ENCODE measurements around the gene CCND3. TPM values are rescaled to one million over a fixed set of nuclear protein-coding genes. Genes with fewer than 3 reads are reported as not detected.

The CCND3 gene
- total RNA-seq, 1 donor from 2014 or later = 12.6 TPM

GRCh38 chr6:41927253-41927652 lies 14.4 kb downstream of the CCND3 start:
- DNase-seq (ENCODE audit: low spot score in 2 of 2) (no peak), FAIRE-seq (no peak)

GRCh38 chr6:41922154-41922553 lies 19.5 kb downstream of the CCND3 start:
- FAIRE-seq (no peak), DNase-seq (ENCODE audit: low spot score in 2 of 2) (no peak)

- DNase-seq (ENCODE audit: low spot score in 2 of 2) (no peak), FAIRE-seq (no peak)
Measured at GRCh38 chr6:41921712-41921998, 20.0 kb downstream of the CCND3 start.

GRCh38 chr6:41920921-41921711 lies 20.5 kb downstream of the CCND3 start, which contains the start of the genes BYSL and MED20:
Gene BYSL, plus strand, starts transcription at chr6:41921499. Its CDS starts 64 bp downstream, at chr6:41921563.
Gene MED20, minus strand, starts transcription at chr6:41921139. Its CDS starts 121 bp downstream, at chr6:41921018.
- FAIRE-seq = no peak
- peak; percentile 90 to 98 for DNase-seq (ENCODE audit: low spot score in 2 of 2)

GRCh38 chr6:41917528-41917927 lies 24.1 kb downstream of the CCND3 start:
- no peak for DNase-seq (ENCODE audit: low spot score in 2 of 2)
- FAIRE-seq = no peak

GRCh38 chr6:41914869-41915530 lies 26.6 kb downstream of the CCND3 start:
- no peak for FAIRE-seq
- DNase-seq (ENCODE audit: low spot score in 2 of 2) = no peak

GRCh38 chr6:41914343-41914742 lies 27.3 kb downstream of the CCND3 start:
- FAIRE-seq = no peak

GRCh38 chr6:41909727-41910126 lies 31.9 kb downstream of the CCND3 start:
- DNase-seq (ENCODE audit: low spot score in 2 of 2) (no peak), FAIRE-seq (no peak)

More at GRCh38 chr6:41914343-41914742, 27.3 kb downstream of the CCND3 start:
- DNase-seq (ENCODE audit: low spot score in 2 of 2) = no peak

- FAIRE-seq (no peak), DNase-seq (ENCODE audit: low spot score in 2 of 2) (no peak)
Measured at GRCh38 chr6:41901882-41902519, 39.6 kb downstream of the CCND3 start.

GRCh38 chr6:41900861-41901260 lies 40.7 kb downstream of the CCND3 start:
- FAIRE-seq = no peak

GRCh38 chr6:41896281-41896680 lies 45.3 kb downstream of the CCND3 start:
- DNase-seq (ENCODE audit: low spot score in 2 of 2) (no peak), FAIRE-seq (no peak)

More at GRCh38 chr6:41900861-41901260, 40.7 kb downstream of the CCND3 start:
- no peak for DNase-seq (ENCODE audit: low spot score in 2 of 2)

GRCh38 chr6:41895300-41896233 lies 46.0 kb downstream of the CCND3 start, which contains the start of gene USP49:
Gene USP49, minus strand, starts transcription at chr6:41895375. Its CDS starts 88,392 bp downstream, at chr6:41806983.
- DNase-seq (ENCODE audit: low spot score in 2 of 2) (peak; percentile 90 to 91), FAIRE-seq (no peak)

GRCh38 chr6:41894366-41895299 lies 47.0 kb downstream of the CCND3 start:
- FAIRE-seq (no peak), DNase-seq (ENCODE audit: low spot score in 2 of 2) (peak in 1 of 2 donors; percentile 18)

- DNase-seq (ENCODE audit: low spot score in 2 of 2) = peak in 1 of 2 donors; percentile 15
- FAIRE-seq = no peak
Measured at GRCh38 chr6:41892921-41893564, 48.6 kb downstream of the CCND3 start.

- DNase-seq (ENCODE audit: low spot score in 2 of 2) = no peak
- FAIRE-seq = no peak
Measured at GRCh38 chr6:41887331-41887751, 54.3 kb downstream of the CCND3 start.

GRCh38 chr6:41885930-41886329 lies 55.7 kb downstream of the CCND3 start:
- no peak for DNase-seq (ENCODE audit: low spot score in 2 of 2)
- FAIRE-seq = no peak

GRCh38 chr6:41884957-41885356 lies 56.7 kb downstream of the CCND3 start:
- DNase-seq (ENCODE audit: low spot score in 2 of 2) = no peak
- FAIRE-seq = no peak
